ENCODE data around the gene IKBKE.

IKBKE gene

GRCh38 chr1:206463137-206463536 is 7.1 kb upstream of the IKBKE start:
- H2AFZ ChIP-seq (ENCODE audit: low read length), result no peak overlapping the region
- no peak overlapping the region for H3K27ac ChIP-seq (replicated peaks; ENCODE audit: low read length)
- H3K27me3 ChIP-seq (ENCODE audit: control insufficient read depth in 3 of 3, insufficient read depth in 3 of 3, low read depth in 1 of 3, low read length in 3 of 3), result no peaks in the 10 kb centered on the region
- H3K4me3 ChIP-seq (ENCODE audit: low read length in 2 of 2), result no peak overlapping the region
- H2BK120ac ChIP-seq (ENCODE audit: low read depth, low read length), result no peak overlapping the region
- H2BK15ac ChIP-seq (ENCODE audit: low read length), result no peak overlapping the region
- no peak overlapping the region for H3K9ac ChIP-seq (ENCODE audit: low read depth, low read length, poor library complexity)
- no peak overlapping the region for H2BK12ac ChIP-seq (ENCODE audit: low read length)
- H2BK5ac ChIP-seq (ENCODE audit: low read length), result no peak overlapping the region
- H3K4me1 ChIP-seq (ENCODE audit: control insufficient read depth in 2 of 2, insufficient read depth in 1 of 2, low read depth in 1 of 2, low read length in 2 of 2), result peaks cover 6 to 12% of the 10 kb centered on the region in 2 donors
- no peak overlapping the region for H3K18ac ChIP-seq (ENCODE audit: low read length)
- H3K14ac ChIP-seq (ENCODE audit: low read length), result no peak overlapping the region
- H2AK5ac ChIP-seq (ENCODE audit: low read depth, low read length), result no peak overlapping the region
- peaks cover 21 to 72% of the 10 kb centered on the region in 2 donors for H3K36me3 ChIP-seq (replicated peaks in 1 of 2; ENCODE audit: control insufficient read depth in 2 of 2, insufficient read depth in 2 of 2, low read length in 2 of 2)
- H3K23ac ChIP-seq (ENCODE audit: low read depth, low read length, poor library complexity), result no peak overlapping the region
- no peaks in the 10 kb centered on the region for H3K79me1 ChIP-seq (ENCODE audit: low read depth, low read length)
- no peak overlapping the region for H4K91ac ChIP-seq (ENCODE audit: low read depth, low read length, poor library complexity)
- no peak overlapping the region for H4K8ac ChIP-seq (ENCODE audit: low read depth, low read length)
- H3K4me2 ChIP-seq (ENCODE audit: insufficient read depth, low read length, poor library complexity, severe bottlenecking), result no peak overlapping the region
- no peaks in the 10 kb centered on the region for H3K9me3 ChIP-seq (replicated peaks in 1 of 2; ENCODE audit: control insufficient read depth in 2 of 2, insufficient read depth in 1 of 2, low read depth in 1 of 2, low read length in 2 of 2)
- H3K4ac ChIP-seq (ENCODE audit: low read length), result no peak overlapping the region
- no peak for DNase-seq (ENCODE audit: low spot score)
- WGBS, 2 donors (ENCODE audit: extremely low coverage in 2 of 2, insufficient read length in 2 of 2, insufficient replicate concordance in 1 of 2), result no CpG with 5 or more reads among the region's 1 CpG

GRCh38 chr1:206463911-206464310 is 6.4 kb upstream of the IKBKE start:
- H3K27ac ChIP-seq (replicated peaks; ENCODE audit: low read length), result no peak overlapping the region
- no peak overlapping the region for H4K91ac ChIP-seq (ENCODE audit: low read depth, low read length, poor library complexity)
- DNase-seq (ENCODE audit: low spot score), result no peak
- no peak overlapping the region for H3K4ac ChIP-seq (ENCODE audit: low read length)
- H2BK12ac ChIP-seq (ENCODE audit: low read length), result no peak overlapping the region
- no peak overlapping the region for H3K18ac ChIP-seq (ENCODE audit: low read length)
- H3K79me1 ChIP-seq (ENCODE audit: low read depth, low read length), result no peaks in the 10 kb centered on the region
- H3K23ac ChIP-seq (ENCODE audit: low read depth, low read length, poor library complexity), result no peak overlapping the region
- H2BK5ac ChIP-seq (ENCODE audit: low read length), result no peak overlapping the region
- H3K4me1 ChIP-seq (ENCODE audit: control insufficient read depth in 2 of 2, insufficient read depth in 1 of 2, low read depth in 1 of 2, low read length in 2 of 2), result peaks cover 6 to 12% of the 10 kb centered on the region in 2 donors
- H3K9me3 ChIP-seq (replicated peaks in 1 of 2; ENCODE audit: control insufficient read depth in 2 of 2, insufficient read depth in 1 of 2, low read depth in 1 of 2, low read length in 2 of 2), result no peaks in the 10 kb centered on the region
- H3K9ac ChIP-seq (ENCODE audit: low read depth, low read length, poor library complexity), result no peak overlapping the region
- H3K4me2 ChIP-seq (ENCODE audit: insufficient read depth, low read length, poor library complexity, severe bottlenecking), result no peak overlapping the region
- H2AK5ac ChIP-seq (ENCODE audit: low read depth, low read length), result no peak overlapping the region
- no peaks in the 10 kb centered on the region for H3K27me3 ChIP-seq (ENCODE audit: control insufficient read depth in 3 of 3, insufficient read depth in 3 of 3, low read depth in 1 of 3, low read length in 3 of 3)
- H2BK120ac ChIP-seq (ENCODE audit: low read depth, low read length), result no peak overlapping the region
- H3K14ac ChIP-seq (ENCODE audit: low read length), result no peak overlapping the region
- no peak overlapping the region for H3K4me3 ChIP-seq (ENCODE audit: low read length in 2 of 2)
- H2BK15ac ChIP-seq (ENCODE audit: low read length), result no peak overlapping the region
- H3K36me3 ChIP-seq (replicated peaks in 1 of 2; ENCODE audit: control insufficient read depth in 2 of 2, insufficient read depth in 2 of 2, low read length in 2 of 2), result peaks cover 14 to 64% of the 10 kb centered on the region in 2 donors
- no peak overlapping the region for H4K8ac ChIP-seq (ENCODE audit: low read depth, low read length)
- no peak overlapping the region for H2AFZ ChIP-seq (ENCODE audit: low read length)
- no CpG with 5 or more reads among the region's 8 CpGs for WGBS, 2 donors (ENCODE audit: extremely low coverage in 2 of 2, insufficient read length in 2 of 2, insufficient replicate concordance in 1 of 2)

GRCh38 chr1:206464456-206464964 is 5.8 kb upstream of the IKBKE start:
- H2BK5ac ChIP-seq (ENCODE audit: low read length), result no peak overlapping the region
- no peaks in the 10 kb centered on the region for H3K79me1 ChIP-seq (ENCODE audit: low read depth, low read length)
- no peaks in the 10 kb centered on the region for H3K27me3 ChIP-seq (ENCODE audit: control insufficient read depth in 3 of 3, insufficient read depth in 3 of 3, low read depth in 1 of 3, low read length in 3 of 3)
- no peak overlapping the region for H2AFZ ChIP-seq (ENCODE audit: low read length)
- H3K4ac ChIP-seq (ENCODE audit: low read length), result no peak overlapping the region
- no peaks in the 10 kb centered on the region for H3K9me3 ChIP-seq (replicated peaks in 1 of 2; ENCODE audit: control insufficient read depth in 2 of 2, insufficient read depth in 1 of 2, low read depth in 1 of 2, low read length in 2 of 2)
- no peak overlapping the region for H2AK5ac ChIP-seq (ENCODE audit: low read depth, low read length)
- no peak overlapping the region for H2BK120ac ChIP-seq (ENCODE audit: low read depth, low read length)
- H3K4me2 ChIP-seq (ENCODE audit: insufficient read depth, low read length, poor library complexity, severe bottlenecking), result no peak overlapping the region
- H2BK12ac ChIP-seq (ENCODE audit: low read length), result no peak overlapping the region
- H3K23ac ChIP-seq (ENCODE audit: low read depth, low read length, poor library complexity), result no peak overlapping the region
- peaks cover 9 to 15% of the 10 kb centered on the region in 2 donors for H3K4me1 ChIP-seq (ENCODE audit: control insufficient read depth in 2 of 2, insufficient read depth in 1 of 2, low read depth in 1 of 2, low read length in 2 of 2)
- no peak overlapping the region for H3K14ac ChIP-seq (ENCODE audit: low read length)
- H3K27ac ChIP-seq (replicated peaks; ENCODE audit: low read length), result no peak overlapping the region
- no peak overlapping the region for H3K4me3 ChIP-seq (ENCODE audit: low read length in 2 of 2)
- peaks cover 14 to 58% of the 10 kb centered on the region in 2 donors for H3K36me3 ChIP-seq (replicated peaks in 1 of 2; ENCODE audit: control insufficient read depth in 2 of 2, insufficient read depth in 2 of 2, low read length in 2 of 2)
- no peak overlapping the region for H3K9ac ChIP-seq (ENCODE audit: low read depth, low read length, poor library complexity)
- H2BK15ac ChIP-seq (ENCODE audit: low read length), result no peak overlapping the region
- H4K91ac ChIP-seq (ENCODE audit: low read depth, low read length, poor library complexity), result no peak overlapping the region
- H4K8ac ChIP-seq (ENCODE audit: low read depth, low read length), result no peak overlapping the region
- WGBS, 2 donors (ENCODE audit: extremely low coverage in 2 of 2, insufficient read length in 2 of 2, insufficient replicate concordance in 1 of 2), result no CpG with 5 or more reads among the region's 4 CpGs
- no peak for DNase-seq (ENCODE audit: low spot score)
- H3K18ac ChIP-seq (ENCODE audit: low read length), result no peak overlapping the region

GRCh38 chr1:206465951-206466350 is 4.3 kb upstream of the IKBKE start:
- H3K9me3 ChIP-seq (replicated peaks in 1 of 2; ENCODE audit: control insufficient read depth in 2 of 2, insufficient read depth in 1 of 2, low read depth in 1 of 2, low read length in 2 of 2), result no peaks in the 10 kb centered on the region
- no peaks in the 10 kb centered on the region for H3K27me3 ChIP-seq (ENCODE audit: control insufficient read depth in 3 of 3, insufficient read depth in 3 of 3, low read depth in 1 of 3, low read length in 3 of 3)
- H3K18ac ChIP-seq (ENCODE audit: low read length), result no peak overlapping the region
- H4K8ac ChIP-seq (ENCODE audit: low read depth, low read length), result no peak overlapping the region
- no peak overlapping the region for H2AFZ ChIP-seq (ENCODE audit: low read length)
- no peak overlapping the region for H3K4me3 ChIP-seq (ENCODE audit: low read length in 2 of 2)
- H3K23ac ChIP-seq (ENCODE audit: low read depth, low read length, poor library complexity), result no peak overlapping the region
- no CpG with 5 or more reads among the region's 2 CpGs for WGBS, 2 donors (ENCODE audit: extremely low coverage in 2 of 2, insufficient read length in 2 of 2, insufficient replicate concordance in 1 of 2)
- H4K91ac ChIP-seq (ENCODE audit: low read depth, low read length, poor library complexity), result no peak overlapping the region
- no peak overlapping the region for H3K14ac ChIP-seq (ENCODE audit: low read length)
- H3K36me3 ChIP-seq (replicated peaks in 1 of 2; ENCODE audit: control insufficient read depth in 2 of 2, insufficient read depth in 2 of 2, low read length in 2 of 2), result peaks cover 11 to 44% of the 10 kb centered on the region in 2 donors
- H2BK12ac ChIP-seq (ENCODE audit: low read length), result no peak overlapping the region
- no peak overlapping the region for H2AK5ac ChIP-seq (ENCODE audit: low read depth, low read length)
- no peak for DNase-seq (ENCODE audit: low spot score)
- no peak overlapping the region for H2BK5ac ChIP-seq (ENCODE audit: low read length)
- no peak overlapping the region for H3K9ac ChIP-seq (ENCODE audit: low read depth, low read length, poor library complexity)
- no peaks in the 10 kb centered on the region for H3K79me1 ChIP-seq (ENCODE audit: low read depth, low read length)
- H3K4me2 ChIP-seq (ENCODE audit: insufficient read depth, low read length, poor library complexity, severe bottlenecking), result no peak overlapping the region
- H3K4ac ChIP-seq (ENCODE audit: low read length), result no peak overlapping the region
- no peak overlapping the region for H3K27ac ChIP-seq (replicated peaks; ENCODE audit: low read length)
- no peak overlapping the region for H2BK15ac ChIP-seq (ENCODE audit: low read length)
- no peak overlapping the region for H2BK120ac ChIP-seq (ENCODE audit: low read depth, low read length)
- peaks cover 22 to 23% of the 10 kb centered on the region in 2 donors for H3K4me1 ChIP-seq (ENCODE audit: control insufficient read depth in 2 of 2, insufficient read depth in 1 of 2, low read depth in 1 of 2, low read length in 2 of 2)

All from neuronal stem cell (in vitro differentiated cells).